Esophagus mucosa (tissue), 1 donor: ENCODE measurements around the gene FEM1B. TPM values are rescaled to one million over a fixed set of nuclear protein-coding genes. Genes with fewer than 3 reads are reported as not detected.
A peak's percentile ranks its signal among the peaks of the same experiment; 100 is the strongest.

Source experiments
- ATAC-seq: fragments of 200-7000 bp; cut with Tn5 transposase; one replicate; pipeline ENCODE4 v1.9.1; 2020
- total RNA-seq: library from RNA; stranded (reverse); gene quantifications from one replicate; pipeline ENCODE4 v1.2.4, GENCODE V29; 2023
- donor health status: DM: yes; HTN: yes; CAD: no.

Gene FEM1B
- total RNA-seq, 1 donor from 2014 or later = 46.8 TPM

GRCh38 chr15:68285259-68285980, 7.9 kb downstream of the FEM1B start:
- ATAC-seq = no peak

DNA sequence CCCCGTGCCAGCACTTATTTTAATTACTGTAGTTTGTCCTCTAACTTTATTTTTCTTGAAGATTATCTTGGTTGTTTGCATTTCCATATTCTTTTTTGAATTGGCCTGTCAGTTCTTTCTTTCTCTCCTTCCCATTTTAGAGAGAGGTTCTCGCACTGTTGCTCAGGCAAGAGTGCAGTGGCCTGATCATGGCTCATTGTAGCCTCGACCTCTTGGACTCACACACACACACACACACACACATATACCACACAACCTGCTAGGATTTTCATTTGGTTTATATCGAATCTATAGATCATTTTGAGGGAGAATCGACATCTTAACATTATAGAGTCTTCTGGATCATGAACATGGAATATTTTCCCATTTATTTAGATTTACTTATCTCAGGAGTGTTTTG, 8.7 kb downstream of the FEM1B start:
- ATAC-seq = no peak

GRCh38 chr15:68289057-68289456, 11.5 kb downstream of the FEM1B start:
- ATAC-seq = no peak

DNA sequence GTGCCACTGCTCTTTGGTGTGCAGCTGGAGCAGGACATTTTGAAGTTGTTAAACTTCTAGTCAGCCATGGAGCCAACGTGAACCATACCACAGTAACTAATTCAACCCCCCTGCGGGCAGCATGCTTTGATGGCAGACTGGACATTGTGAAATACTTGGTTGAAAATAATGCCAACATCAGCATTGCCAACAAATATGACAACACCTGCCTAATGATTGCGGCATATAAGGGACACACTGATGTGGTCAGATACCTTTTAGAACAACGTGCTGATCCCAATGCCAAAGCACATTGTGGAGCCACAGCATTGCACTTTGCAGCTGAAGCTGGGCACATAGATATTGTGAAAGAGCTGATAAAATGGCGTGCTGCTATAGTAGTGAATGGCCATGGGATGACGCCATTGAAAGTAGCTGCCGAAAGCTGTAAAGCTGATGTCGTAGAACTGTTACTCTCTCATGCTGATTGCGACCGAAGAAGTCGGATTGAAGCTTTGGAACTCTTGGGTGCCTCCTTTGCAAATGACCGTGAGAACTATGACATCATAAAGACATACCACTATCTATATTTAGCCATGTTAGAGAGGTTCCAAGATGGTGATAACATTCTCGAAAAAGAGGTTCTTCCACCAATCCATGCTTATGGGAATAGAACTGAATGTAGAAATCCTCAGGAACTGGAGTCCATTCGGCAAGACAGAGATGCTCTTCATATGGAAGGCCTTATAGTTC, 12.2 kb downstream of the FEM1B start:
- no peak for ATAC-seq

- ATAC-seq = no peak
These were observed 13.2 kb downstream of the FEM1B start for GRCh38 chr15:68290715-68291114.

DNA sequence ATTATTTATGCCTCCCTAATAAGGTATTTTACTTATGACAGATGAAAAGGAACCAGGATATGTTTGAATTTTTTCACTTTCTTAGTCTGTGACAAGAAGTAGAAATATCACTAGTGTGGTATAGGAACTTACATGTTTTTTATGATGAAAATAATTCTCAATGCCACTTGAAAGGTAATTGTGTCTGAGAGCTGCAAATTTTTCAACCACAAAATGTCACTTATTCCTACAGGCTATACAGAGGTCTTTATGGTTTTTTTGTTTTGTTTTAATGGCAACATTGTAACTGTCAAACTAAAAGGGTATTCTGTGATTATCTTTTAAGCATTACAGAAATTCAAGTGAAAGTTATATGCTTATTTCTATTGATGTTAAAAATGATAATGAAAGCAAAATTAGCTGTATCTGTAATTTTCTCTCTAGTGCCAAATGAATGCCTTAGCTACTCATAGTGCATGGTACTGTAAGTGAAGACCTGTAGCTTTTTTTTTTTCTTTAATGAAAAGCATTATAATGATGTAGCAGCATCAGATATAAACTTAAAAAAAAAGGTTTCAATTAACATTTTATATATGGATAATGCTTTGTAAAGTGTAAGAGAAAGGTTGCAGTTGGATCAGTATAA, 14.7 kb downstream of the FEM1B start:
- no peak for ATAC-seq

DNA sequence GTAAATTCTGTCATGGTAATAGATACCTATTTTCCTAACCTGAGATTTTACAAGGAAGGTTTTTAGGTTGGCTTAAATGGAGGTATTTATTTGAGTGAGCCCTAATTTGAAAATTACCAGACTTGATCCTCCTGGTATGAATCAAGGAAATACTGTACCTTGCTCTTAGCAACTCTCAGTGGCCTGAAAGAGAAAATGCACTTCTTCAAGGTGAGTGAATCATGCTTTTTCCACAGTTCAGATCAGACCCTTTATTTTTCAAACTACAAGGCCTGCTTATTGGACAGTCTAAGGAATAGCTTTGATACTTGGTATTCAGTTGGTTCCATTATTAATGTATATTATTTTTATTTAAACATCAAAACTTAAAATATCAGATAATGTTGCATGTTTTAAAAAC, 15.4 kb downstream of the FEM1B start:
- no peak for ATAC-seq

DNA sequence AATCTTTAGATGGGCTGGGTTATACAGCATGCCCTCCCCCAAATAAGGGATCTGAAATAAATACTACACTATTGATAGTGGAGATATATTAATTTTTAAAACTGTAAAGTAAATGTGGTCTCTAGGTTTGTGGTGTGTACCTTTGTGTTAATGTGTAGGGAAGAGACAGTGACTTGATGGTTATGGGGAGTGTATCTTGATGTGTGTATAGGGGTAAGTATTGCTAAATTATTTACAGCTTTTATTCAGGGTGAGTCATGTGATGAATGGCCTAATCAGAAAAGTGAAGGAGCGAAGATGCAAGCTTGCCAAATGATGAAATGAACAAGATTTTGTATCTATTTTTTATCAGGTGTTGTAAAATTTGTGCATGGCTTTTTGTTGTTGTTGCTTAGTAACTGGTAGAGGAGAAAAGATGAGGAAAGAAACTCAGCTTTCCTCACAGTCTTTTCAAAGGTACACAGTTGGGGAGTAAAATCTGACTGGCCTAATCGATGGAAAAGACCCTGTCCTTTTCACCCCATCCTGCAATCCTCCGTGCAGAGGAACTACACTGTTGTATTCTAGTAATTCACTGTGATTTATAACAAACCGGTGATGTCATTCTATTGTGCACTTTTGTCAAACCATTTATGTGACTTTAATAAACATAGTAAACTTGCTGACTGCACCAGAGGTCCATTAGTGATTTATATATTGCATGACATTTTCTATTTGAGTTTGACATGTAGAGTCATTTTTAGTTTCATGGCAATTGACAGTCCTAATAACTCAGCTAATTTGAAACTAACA, 17.7 kb downstream of the FEM1B start:
- no peak for ATAC-seq

- no peak for ATAC-seq
These were observed 20.8 kb downstream of the FEM1B start for GRCh38 chr15:68298336-68298735.

GRCh38 chr15:68298882-68299381, 21.4 kb downstream of the FEM1B start:
- peak; percentile 19 for ATAC-seq

DNA sequence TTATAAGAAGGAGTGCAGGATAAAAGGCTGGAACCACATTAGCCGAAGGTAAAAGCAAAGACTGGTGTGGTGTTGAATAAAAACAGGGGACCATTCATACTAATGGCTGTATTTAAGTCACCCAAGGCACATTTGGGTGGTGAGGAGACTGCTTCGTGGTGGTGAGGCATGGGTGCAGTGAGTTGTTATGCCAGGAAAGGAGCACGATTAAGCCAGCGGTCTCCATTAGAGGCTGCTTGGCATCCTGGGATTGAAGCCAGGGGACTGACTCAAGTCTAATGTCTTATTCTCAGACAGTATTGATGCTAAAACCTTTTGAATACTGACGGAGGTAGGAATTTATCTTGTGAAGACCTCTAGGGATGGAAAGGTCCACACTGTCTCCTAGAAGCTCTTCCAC, 21.9 kb downstream of the FEM1B start:
- ATAC-seq = peak; percentile 17

GRCh38 chr15:68300115-68300940, 22.8 kb downstream of the FEM1B start:
- ATAC-seq = no peak

- no peak for ATAC-seq
These were observed 23.8 kb downstream of the FEM1B start for GRCh38 chr15:68301301-68301700.

GRCh38 chr15:68302729-68303128, 25.2 kb downstream of the FEM1B start:
- no peak for ATAC-seq

DNA sequence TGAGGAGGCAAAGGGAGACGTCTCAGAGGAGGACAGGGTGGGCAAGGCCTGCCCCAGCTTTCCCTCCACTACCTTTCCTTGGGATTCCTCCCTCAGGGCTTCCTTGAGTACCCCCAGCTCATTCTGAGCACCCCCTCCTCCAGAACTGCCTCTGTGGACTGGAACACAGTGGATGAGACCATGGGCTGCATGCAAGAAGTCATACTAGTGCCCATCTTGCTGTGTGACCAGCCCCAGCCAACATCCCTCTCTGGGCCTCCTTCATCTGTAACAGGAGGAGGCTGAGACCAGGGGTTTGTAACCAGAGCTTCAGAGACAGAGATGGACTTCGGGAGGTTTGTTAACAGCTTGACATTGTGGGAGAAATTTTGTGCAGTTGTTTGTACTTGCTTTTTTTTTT, 25.6 kb downstream of the FEM1B start:
- ATAC-seq = no peak

DNA sequence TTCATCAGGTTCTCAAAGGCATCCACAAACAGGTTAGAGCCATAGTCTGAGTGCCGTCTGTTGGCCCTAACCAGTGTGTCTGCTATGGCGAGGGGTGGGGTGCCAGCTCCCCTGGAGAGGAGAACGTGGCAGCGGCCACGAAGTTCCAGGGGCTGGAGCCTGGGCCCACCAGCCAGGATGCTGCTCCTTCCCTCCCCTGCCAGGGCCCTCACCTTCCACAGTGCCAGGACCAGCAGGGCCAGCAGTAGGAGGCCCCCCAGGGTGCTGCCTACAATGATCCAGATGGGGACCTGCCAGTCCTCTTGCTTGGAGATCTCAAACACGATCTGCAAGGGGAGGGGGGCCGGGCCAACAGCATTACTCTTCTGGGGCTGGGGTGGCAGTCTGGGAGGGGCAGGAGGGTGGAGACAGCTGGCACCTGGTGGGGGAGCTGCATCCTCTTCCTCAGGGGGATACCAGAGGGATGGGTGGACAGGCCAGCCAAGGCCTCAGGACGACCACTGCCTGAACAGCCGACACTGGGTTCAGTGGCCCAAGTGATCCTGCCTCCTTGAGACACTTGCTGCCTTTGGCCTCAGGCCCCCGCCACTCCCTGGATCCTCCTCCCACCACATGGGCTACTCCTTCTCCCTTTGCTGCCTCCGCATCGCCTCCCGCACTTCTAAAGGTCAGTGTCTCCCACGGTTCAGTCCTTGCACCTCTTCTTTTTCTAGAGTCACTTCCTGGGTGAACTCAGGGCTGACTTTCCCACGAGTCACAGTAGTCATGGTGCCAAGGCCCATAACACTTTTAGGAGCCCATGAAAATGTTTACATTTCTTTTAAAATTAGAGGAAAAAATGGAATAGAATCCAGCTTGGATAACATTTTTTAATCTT, 26.3 kb downstream of the FEM1B start:
- no peak for ATAC-seq

- ATAC-seq = no peak
These were observed 27.2 kb downstream of the FEM1B start for GRCh38 chr15:68304589-68305337.

DNA sequence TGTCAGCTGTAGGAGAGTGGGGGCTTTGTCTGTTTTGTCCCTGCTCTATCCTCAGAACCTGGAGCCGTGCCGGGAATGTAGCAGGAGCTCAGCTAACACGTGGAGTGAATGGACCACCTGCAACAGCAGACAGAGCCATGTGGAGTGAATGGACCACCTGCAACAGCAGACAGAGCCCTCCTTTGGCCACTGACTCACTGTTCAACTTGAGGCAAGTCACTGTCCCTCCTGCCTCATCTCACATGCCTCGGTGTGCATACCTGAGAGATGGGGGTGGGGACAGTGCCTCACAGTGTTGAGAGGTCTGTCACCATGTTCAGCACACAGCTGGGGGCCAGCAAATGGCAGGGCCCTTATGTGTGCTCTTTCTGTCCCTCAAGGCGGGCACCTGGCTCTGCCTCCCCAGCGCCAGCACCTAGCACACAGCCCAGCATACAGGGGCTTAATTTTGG, 27.9 kb downstream of the FEM1B start:
- peak; percentile 12 for ATAC-seq

GRCh38 chr15:68307131-68307928, 29.8 kb downstream of the FEM1B start:
- ATAC-seq = no peak
